ENCODE measurements around the gene PLCH2.
"Not testable (repeated sequence)": the region's sequence is repeated elsewhere in the genome, so short reads cannot be mapped to it uniquely, and the experiment has no call there.

The PLCH2 gene

GRCh38 chr1:2447276-2448097 is 28.6 kb upstream of the PLCH2 start:
- Histone ChIP-seq H3K9ac (ENCODE audit: low read depth, low read length) (no peak overlapping the region), H3K9me3 (ENCODE audit: control insufficient read depth, insufficient read depth, low read length) (no peaks in the 10 kb centered on the region), H3K36me3 (ENCODE audit: insufficient read depth, low read length) (no peaks in the 10 kb centered on the region), H3K4me1 (ENCODE audit: insufficient read depth, low read length) (peaks cover 21% of the 10 kb centered on the region; the same call in 1 of the 2 replicates)

- Histone ChIP-seq H3K4me1 (ENCODE audit: insufficient read depth, low read length) (peaks cover 23% of the 10 kb centered on the region; the same call in 1 of the 2 replicates), H3K9ac (ENCODE audit: low read depth, low read length) (no peak overlapping the region), H3K9me3 (ENCODE audit: control insufficient read depth, insufficient read depth, low read length) (no peaks in the 10 kb centered on the region), H3K36me3 (ENCODE audit: insufficient read depth, low read length) (no peaks in the 10 kb centered on the region)
Measured at GRCh38 chr1:2448098-2448445, 28.0 kb upstream of the PLCH2 start.

- Histone ChIP-seq H3K9me3 (ENCODE audit: control insufficient read depth, insufficient read depth, low read length) (no peaks in the 10 kb centered on the region), H3K4me1 (ENCODE audit: insufficient read depth, low read length) (peaks cover 24% of the 10 kb centered on the region; the same call in 1 of the 2 replicates), H3K9ac (ENCODE audit: low read depth, low read length) (no peak overlapping the region), H3K36me3 (ENCODE audit: insufficient read depth, low read length) (no peaks in the 10 kb centered on the region)
Measured at GRCh38 chr1:2449636-2450454, 26.2 kb upstream of the PLCH2 start.

- no peaks in the 10 kb centered on the region for H3K9me3 ChIP-seq (ENCODE audit: control insufficient read depth, insufficient read depth, low read length)
- H3K9ac ChIP-seq (ENCODE audit: low read depth, low read length): no peak overlapping the region
- H3K4me1 ChIP-seq (ENCODE audit: insufficient read depth, low read length): peaks cover 23% of the 10 kb centered on the region; the same call in 1 of the 2 replicates
- no peaks in the 10 kb centered on the region for H3K36me3 ChIP-seq (ENCODE audit: insufficient read depth, low read length)
Measured at GRCh38 chr1:2451741-2452140, 24.3 kb upstream of the PLCH2 start.

GRCh38 chr1:2452201-2452931 is 23.7 kb upstream of the PLCH2 start:
- Histone ChIP-seq H3K4me1 (ENCODE audit: insufficient read depth, low read length) (peaks cover 17% of the 10 kb centered on the region; the same call in 1 of the 2 replicates), H3K9me3 (ENCODE audit: control insufficient read depth, insufficient read depth, low read length) (no peaks in the 10 kb centered on the region), H3K36me3 (ENCODE audit: insufficient read depth, low read length) (no peaks in the 10 kb centered on the region), H3K9ac (ENCODE audit: low read depth, low read length) (no peak overlapping the region)

- no peak overlapping the region for H3K9ac ChIP-seq (ENCODE audit: low read depth, low read length)
- H3K9me3 ChIP-seq (ENCODE audit: control insufficient read depth, insufficient read depth, low read length): no peaks in the 10 kb centered on the region
- no peaks in the 10 kb centered on the region for H3K36me3 ChIP-seq (ENCODE audit: insufficient read depth, low read length)
- peaks cover 15% of the 10 kb centered on the region; the same call in 1 of the 2 replicates for H3K4me1 ChIP-seq (ENCODE audit: insufficient read depth, low read length)
Measured at GRCh38 chr1:2452932-2453315, 23.2 kb upstream of the PLCH2 start.

- H3K4me1 ChIP-seq (ENCODE audit: insufficient read depth, low read length): peaks cover 11% of the 10 kb centered on the region; the same call in 1 of the 2 replicates
- no peak overlapping the region for H3K9ac ChIP-seq (ENCODE audit: low read depth, low read length)
- H3K36me3 ChIP-seq (ENCODE audit: insufficient read depth, low read length): no peaks in the 10 kb centered on the region
- H3K9me3 ChIP-seq (ENCODE audit: control insufficient read depth, insufficient read depth, low read length): no peaks in the 10 kb centered on the region
Measured at GRCh38 chr1:2454227-2454626, 21.9 kb upstream of the PLCH2 start.

- H3K36me3 ChIP-seq (ENCODE audit: insufficient read depth, low read length): no peaks in the 10 kb centered on the region
- peaks cover 11% of the 10 kb centered on the region; the same call in 1 of the 2 replicates for H3K4me1 ChIP-seq (ENCODE audit: insufficient read depth, low read length)
- H3K9me3 ChIP-seq (ENCODE audit: control insufficient read depth, insufficient read depth, low read length): no peaks in the 10 kb centered on the region
- no peak overlapping the region for H3K9ac ChIP-seq (ENCODE audit: low read depth, low read length)
Measured at GRCh38 chr1:2455757-2456156, 20.3 kb upstream of the PLCH2 start.

- no peak overlapping the region for H3K9ac ChIP-seq (ENCODE audit: low read depth, low read length)
- no peaks in the 10 kb centered on the region for H3K36me3 ChIP-seq (ENCODE audit: insufficient read depth, low read length)
- H3K4me1 ChIP-seq (ENCODE audit: insufficient read depth, low read length): peaks cover 3% of the 10 kb centered on the region; the same call in 1 of the 2 replicates
- no peaks in the 10 kb centered on the region for H3K9me3 ChIP-seq (ENCODE audit: control insufficient read depth, insufficient read depth, low read length)
Measured at GRCh38 chr1:2457444-2457843, 18.6 kb upstream of the PLCH2 start.

GRCh38 chr1:2458687-2459086 is 17.4 kb upstream of the PLCH2 start:
- no peaks in the 10 kb centered on the region for H3K9me3 ChIP-seq (ENCODE audit: control insufficient read depth, insufficient read depth, low read length)
- H3K9ac ChIP-seq (ENCODE audit: low read depth, low read length): no peak overlapping the region
- no peaks in the 10 kb centered on the region for H3K4me1 ChIP-seq (ENCODE audit: insufficient read depth, low read length)
- H3K36me3 ChIP-seq (ENCODE audit: insufficient read depth, low read length): no peaks in the 10 kb centered on the region

- H3K4me1 ChIP-seq (ENCODE audit: insufficient read depth, low read length); H3K9ac ChIP-seq (ENCODE audit: low read depth, low read length); H3K36me3 ChIP-seq (ENCODE audit: insufficient read depth, low read length); H3K9me3 ChIP-seq (ENCODE audit: control insufficient read depth, insufficient read depth, low read length): not testable (repeated sequence)
Measured at GRCh38 chr1:2459102-2459753, 16.9 kb upstream of the PLCH2 start.

GRCh38 chr1:2459757-2460156 is 16.3 kb upstream of the PLCH2 start:
- Histone ChIP-seq H3K9ac (ENCODE audit: low read depth, low read length) (no peak overlapping the region), H3K4me1 (ENCODE audit: insufficient read depth, low read length) (no peaks in the 10 kb centered on the region), H3K36me3 (ENCODE audit: insufficient read depth, low read length) (no peaks in the 10 kb centered on the region), H3K9me3 (ENCODE audit: control insufficient read depth, insufficient read depth, low read length) (no peaks in the 10 kb centered on the region)

- no peaks in the 10 kb centered on the region for H3K9me3 ChIP-seq (ENCODE audit: control insufficient read depth, insufficient read depth, low read length)
- H3K4me1 ChIP-seq (ENCODE audit: insufficient read depth, low read length): no peaks in the 10 kb centered on the region
- H3K36me3 ChIP-seq (ENCODE audit: insufficient read depth, low read length): no peaks in the 10 kb centered on the region
- no peak overlapping the region for H3K9ac ChIP-seq (ENCODE audit: low read depth, low read length)
Measured at GRCh38 chr1:2460203-2460602, 15.9 kb upstream of the PLCH2 start.

Data from ES-I3 (cell line).